Activated T-cell treated with anti-CD3 and anti-CD28 coated beads, Interleukin-2, amount 50 U/mL, for 48 hours (primary cell): ENCODE measurements around the gene SMTNL2.
A peak's percentile ranks its signal among the peaks of the same experiment; 100 is the strongest.
"Not testable (repeated sequence)": the region's sequence is repeated elsewhere in the genome, so short reads cannot be mapped to it uniquely, and the experiment has no call there.

ENCODE experiments used
- DNase-seq, 2 experiments: peaks; one replicate each; pipeline ENCODE4 v3.0.0-alpha.2; 2020

SMTNL2 gene

DNA sequence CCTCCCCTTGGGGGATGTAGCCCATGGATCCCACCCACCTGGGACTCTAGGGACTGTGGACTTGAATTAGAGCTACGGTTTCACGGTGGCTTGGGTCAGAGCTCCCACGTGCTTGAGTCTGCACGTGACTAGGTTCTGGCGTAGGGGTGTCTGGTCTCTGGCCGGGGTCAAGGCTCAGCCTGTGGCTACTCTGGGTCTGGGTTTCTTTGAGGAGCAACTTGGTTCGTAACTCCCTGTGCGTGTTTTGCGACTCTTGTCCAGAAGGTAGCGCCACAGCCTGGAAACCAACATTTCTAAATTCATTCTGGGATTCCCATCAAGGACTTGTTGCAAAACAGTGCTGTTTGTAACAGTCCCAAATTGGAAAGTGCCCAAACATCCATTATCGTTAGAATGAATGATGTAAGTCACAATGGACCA is 23.5 kb upstream of the SMTNL2 start:
- DNase-seq: no peak

DNA sequence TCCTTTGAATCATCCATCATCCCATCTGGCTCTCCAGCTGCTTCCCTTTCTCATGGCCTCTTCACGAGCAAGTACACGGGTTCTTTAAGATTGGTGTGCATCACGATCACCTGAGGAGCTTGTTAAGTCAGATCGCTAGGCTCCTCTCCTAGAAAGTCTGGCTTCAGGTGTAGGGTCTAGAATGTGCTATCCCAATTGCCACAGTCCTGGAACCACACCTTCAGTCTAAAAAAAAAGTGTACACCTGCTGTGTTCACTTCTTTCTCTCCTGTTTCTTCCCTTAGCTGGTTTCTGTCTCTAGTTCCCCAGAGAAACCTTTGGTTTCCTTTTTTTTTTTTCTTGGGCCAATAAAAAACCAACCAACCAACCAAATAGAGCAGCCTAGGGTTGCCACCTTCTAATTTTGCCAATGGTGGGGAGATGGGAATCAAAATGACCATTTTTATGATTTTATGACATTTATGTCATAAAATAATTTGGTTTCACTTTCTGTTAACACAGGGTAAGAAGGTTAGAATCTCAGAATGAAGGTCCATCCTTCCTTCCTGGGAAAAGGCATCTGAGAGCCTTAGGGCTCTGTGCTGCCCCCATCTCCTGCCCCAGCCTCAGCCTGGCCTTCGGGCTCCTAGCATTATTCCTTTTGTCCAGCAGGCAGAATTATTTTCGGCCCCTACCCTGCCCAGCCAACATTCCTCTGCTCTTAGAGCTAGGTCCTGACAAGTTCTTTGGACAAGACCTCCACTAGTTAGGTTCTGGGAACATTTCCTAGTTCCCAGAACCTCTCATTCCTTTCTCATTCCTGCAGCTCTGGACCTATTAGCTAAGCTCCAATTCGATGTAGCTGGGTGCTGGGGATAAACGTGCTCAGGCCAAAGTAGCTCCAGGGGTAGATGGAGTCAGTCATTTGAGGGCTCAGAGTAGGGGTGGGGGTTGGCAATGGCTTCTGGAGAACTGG is 22.0 kb upstream of the SMTNL2 start:
- DNase-seq: no peak

DNA sequence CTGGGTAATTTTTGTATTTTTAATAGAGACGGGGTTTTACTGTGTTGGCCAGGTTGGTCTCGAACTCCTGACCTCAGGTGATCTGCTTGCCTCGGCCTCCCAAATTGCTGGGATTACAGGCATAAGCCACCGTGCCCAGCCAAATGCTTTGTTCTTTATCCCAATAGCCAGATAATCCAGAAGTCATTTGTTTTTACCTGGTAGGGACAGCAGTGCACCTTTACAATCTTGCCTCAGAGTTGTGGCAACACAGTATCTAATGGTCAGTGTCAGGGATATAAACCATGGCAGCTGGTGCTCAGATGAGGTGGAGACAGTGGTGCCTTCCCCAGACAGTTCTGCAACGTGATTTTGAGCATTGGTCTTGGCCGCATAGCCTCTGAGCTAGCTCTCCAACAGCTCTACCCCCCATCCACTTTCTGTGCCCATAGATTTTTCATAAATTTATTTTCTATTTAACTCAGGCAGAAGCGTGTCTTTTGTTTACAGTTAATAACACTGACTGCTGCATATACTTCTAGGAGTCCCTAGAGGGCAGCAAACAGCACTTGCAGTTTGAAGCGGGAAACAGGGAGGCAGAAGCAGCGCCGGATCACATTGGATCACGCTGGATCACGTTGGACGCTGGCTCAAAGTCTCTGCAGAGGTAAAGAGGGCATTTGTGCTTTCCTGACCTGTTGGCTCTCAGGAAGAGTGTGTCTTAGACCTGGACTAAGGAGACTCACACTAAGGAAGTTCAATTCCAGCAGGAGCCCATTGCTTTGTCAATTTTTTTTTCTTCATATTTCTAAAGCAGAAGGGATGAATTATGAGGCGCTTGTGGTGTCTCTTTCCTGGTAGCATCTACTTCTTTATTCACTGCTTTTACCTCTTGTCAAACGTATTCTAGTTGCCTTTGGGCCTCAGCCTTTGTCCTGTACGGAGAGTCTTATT is 18.9 kb upstream of the SMTNL2 start:
- peak; percentile 64 to 68 for DNase-seq

DNA sequence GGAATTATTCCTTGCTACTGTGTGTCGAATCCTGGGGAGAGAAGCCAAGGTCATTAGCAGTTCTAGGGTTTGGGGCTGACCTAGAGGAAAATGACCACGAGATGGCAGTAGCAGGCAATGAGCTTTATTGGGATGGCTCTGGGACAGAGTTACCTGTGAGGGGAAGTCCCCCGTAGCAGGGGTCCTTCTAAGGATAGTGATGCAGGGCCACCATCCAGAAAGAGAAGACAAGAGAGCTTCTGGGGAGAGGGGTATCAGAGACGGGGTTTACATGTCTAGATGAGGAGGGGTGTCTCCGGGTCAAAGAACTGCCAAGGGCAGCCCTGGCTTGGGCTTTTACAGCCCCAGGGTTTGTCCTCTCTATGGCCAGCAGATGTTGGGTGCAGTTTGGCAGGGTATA is 17.5 kb upstream of the SMTNL2 start:
- DNase-seq: peak; percentile 72

DNA sequence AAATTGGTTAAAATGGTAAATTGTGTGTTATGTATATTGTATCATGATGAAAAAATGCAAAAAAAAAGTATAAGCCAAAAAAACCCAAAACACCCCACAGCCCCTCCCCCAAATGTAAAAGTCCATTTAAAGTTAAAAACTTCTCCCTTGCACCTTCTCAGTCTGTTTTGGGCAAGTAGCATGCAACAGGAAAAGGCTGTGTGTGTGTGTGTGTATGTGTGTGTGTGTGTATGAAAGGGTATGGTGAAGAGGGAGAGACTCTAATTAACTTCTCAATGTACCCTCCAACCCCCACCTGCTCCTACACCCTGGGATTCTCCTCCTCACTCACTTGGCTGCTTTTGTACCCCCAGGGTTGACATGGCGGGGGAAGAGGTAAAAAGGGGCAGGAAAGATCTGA is 14.7 kb upstream of the SMTNL2 start:
- no peak for DNase-seq

DNA sequence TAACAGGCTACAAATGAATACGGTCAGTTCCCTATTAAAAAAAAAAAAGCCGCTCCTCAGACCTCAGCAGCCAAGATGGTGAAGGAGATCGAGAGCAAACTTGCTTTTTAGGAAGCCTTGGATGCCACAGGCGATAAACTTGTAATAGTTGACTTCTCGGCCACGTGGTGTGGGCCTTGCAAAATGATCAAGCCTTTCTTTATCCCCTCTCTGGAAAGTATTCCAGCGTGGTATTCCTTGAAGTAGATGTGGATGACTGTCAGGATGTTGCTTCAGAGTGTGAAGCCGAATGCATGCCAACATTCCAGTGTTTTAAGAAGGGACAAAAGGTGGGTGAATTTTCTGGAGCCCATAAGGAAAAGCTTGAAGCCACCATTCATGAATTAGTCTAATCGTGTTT is 12.2 kb upstream of the SMTNL2 start:
- DNase-seq: no peak

DNA sequence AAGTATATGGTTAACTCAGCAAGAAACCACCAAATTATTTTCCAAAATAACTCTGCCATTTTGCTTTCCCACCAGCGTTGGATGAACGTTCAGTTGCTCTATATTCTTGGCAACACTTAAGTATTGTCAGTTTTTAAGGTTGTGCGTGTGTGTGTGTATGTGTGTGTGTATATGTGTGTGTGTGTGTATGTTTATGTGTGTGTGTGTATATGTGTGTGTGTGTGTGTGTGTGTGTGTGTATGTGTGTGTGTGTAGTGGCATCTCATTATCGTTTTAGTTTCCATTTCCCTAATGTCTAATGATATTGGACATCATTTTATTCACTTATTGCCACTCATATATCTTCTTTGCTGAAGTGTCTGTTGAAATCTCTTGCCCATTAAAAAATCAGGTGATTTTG is 11.2 kb upstream of the SMTNL2 start:
- DNase-seq: no peak

DNA sequence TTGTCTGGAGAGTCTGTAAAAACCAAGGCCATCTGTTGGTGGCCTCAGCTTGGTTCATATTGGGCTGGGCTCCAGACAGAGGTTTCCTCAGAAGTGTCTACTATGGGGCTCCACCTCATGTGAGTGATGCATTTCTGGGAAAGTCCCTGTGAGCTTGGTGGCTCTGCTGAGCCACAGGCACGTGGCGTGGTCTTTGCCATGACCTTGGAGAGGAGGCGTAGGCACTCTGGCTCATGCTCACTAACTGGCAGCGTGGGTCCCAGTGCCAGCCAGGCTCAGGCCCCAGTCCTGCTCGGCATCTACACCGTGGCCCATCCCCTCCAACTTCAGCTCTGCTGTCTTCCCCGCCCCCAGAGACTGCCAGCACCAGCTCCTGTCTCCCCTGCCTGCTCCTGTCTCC is 10.7 kb upstream of the SMTNL2 start:
- DNase-seq: peak; percentile 73 to 80

DNA sequence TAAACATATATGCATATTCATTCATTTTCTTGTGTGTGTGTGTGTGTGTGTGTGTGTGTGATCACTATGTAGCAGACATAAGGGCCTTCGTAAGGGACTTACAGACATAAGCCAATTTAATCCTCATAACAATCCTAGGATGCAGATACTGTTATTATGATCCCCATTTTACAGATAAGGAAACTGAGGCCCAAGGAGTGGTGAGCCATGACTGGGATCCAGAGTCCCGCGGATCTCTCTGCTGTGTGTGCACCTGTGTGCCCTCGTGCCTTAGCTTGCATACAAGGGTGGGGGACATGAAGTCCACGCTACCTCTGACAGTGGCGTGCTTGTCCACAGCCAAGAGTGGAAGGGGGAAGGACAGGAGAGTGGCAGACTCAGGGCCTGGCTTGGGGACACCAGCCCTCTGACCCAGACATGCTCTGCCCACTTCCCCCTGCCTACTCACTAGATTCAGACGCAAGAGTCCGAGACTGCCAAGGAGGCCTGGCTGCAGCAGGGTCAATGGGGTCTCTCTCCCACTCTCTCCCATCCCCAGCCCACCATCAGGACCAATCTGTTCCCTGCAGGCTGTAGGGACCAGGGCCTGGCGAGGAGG is 9.8 kb upstream of the SMTNL2 start:
- DNase-seq: no peak

DNA sequence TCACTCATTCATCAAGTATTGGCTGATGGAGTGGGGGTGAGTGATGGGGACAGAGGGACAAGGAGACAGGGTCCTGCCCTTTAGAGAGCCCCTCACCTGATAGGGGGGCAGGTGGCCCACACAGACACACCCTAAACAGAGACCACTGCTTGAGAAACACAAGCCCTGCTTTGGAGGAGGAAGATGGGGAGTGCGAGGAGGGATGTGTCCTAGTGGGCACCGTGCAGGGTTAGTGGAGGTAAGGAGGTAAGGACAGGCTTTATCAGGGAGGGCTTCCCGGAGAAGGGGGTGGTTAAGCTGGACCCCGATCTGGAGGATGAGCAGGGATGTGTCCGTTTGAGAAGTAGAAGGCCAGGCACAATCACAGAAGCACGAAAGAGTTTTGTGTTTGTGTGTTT is 8.2 kb upstream of the SMTNL2 start:
- DNase-seq: no peak

DNA sequence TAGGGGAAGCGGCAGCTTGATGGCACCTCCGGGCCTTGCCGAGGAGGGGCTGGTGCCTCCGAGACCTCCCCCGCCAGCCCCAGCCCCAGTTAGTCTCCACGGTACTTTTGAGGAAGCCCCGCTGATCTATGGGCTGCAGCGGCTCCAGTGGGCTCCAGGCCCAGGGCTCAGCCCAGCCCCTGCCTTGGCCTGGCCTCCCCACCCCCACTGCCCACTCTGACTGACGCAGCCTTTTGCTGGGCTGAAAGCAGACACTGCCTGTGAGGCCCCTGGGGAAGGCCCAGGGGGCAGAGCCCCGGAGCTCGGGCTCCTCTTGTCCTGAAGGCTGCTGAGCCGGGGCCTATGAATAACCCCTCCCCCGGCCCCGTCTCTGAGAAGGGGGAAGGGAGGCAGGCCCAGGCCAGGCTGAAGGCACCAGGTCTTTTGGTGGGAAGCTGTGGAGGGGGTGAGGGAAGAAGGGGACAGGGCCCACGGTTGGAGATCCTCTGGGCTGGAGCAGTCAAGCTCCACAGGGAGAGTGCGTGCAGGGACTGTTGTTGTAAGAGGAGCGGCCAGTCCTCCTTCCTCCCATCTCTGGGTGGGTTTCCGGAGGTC is 7.5 kb upstream of the SMTNL2 start:
- no peak for DNase-seq

DNA sequence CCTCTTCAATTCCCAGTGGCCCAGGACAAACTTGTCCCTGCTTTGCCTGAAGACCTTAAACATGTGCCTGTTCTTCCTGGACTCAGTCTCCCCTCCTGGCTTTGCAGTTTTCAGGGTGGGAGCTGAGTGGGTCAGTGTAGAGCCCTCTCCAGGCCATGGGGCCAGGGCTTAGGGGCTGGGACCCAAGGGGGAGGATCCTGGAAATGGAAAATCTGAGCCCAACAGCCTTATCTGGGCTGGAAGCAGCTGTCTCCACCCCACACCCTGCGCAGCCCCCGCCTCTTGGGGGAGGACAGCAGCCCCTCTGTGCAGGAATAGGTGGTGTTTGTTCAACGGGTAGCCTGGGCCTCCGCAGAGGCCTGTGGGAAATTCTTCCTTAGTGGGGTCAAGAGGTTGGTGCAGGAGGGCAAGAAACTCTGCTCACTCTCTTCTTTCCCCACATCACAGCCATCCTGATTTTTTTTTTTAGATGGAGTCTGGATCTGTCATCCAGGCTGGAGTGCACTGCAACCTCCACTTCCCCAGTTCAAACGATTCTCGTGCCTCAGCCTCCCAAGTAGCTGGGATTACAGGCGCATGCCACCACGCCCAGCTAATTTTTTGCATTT is 6.8 kb upstream of the SMTNL2 start:
- DNase-seq: no peak

DNA sequence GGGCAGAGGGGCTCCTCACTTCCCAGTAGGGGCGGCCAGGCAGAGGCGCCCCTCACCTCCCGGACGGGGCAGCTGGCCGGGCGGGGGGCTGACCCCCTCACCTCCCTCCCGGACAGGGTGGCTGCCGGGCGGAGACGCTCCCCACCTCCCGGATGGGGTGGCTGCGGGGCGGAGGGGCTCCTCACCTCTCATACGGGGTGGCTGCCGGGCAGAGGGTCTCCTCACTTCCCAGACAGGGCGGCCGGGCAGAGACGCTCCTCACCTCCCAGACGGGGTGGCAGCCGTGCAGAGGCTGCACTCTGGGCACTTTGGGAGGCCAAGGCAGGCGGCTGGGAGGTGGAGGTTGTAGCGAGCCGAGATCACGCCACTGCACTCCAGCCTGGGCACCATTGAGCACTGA is 6.0 kb upstream of the SMTNL2 start:
- DNase-seq: not testable (repeated sequence)

DNA sequence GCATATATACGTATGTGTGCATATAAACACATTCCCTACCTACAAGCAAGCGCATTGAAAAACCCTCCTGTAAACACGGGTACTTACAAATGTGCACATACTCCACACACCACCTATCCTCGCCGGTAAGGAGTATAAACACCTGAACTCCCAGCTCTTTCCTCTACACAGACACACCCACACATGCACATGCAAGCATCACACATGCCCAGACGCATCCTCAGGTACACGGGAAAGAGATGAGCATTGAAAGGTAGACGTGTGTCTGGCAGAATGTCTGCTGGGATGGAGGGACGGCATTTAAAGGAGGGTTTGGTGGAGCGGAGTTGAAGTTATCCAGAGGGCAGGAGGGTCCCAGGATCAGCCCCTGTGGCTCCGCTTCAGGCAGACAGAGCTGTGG is 4.7 kb upstream of the SMTNL2 start:
- DNase-seq: no peak

DNA sequence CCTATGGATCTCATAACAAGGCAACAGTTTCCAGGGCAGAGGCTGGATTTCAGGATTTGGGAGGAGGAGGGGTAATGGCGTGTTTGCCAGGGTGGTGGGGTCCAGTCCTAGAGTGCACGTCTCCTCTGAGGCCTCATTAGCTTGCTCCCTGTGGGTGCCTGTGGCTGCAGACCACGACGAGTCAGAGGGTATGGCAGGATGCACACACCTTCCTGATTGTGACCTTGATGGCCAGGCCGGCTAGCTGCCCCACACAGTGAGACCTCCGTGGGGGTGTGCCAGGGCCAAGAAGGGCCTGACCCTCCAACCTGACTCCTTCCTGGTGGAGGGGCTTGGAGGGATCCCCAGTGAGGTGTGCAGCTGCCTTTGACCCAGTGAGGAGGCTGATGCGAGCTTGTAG is 4.0 kb upstream of the SMTNL2 start:
- no peak for DNase-seq

DNA sequence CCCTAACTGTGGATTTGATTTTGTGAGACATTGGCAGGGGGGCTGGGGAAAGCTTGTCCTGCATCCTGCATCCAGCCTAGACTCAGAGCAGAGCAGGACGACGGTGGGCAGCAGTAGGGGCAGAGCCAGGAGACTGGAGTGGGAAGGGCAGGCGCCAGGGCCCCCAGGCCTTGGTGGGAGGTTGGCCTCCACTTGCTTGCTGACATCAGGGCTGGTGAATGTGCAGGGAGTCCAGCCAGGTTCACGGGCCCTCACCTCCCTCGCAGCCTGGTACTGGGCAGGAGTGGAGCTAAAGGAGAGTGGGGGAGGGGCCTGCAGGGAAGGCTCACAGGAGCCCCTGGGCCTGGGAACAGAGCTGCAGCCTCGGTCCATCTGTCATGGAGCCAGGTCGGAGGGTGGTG is 2.2 kb upstream of the SMTNL2 start:
- no peak for DNase-seq

DNA sequence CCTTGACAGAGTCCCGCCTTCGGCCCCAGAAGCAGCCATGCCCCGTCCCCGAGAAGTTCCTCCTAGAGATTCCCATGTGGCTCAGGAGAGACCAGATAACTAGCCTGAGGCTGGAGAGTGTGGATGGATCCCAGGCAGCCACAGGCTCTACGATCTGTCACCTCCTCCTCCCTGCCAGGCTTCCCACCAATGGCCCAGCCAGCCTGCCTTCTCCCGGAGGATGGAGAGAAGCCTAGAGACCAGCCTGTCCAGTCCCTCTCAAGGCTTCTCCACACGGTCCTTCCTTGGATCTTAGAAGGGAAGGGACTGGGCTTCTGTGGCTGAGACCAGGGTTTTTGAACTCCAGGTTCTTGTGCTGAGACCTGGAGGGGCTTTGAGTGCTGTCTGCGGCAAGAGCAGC is 1.6 kb upstream of the SMTNL2 start:
- no peak for DNase-seq

DNA sequence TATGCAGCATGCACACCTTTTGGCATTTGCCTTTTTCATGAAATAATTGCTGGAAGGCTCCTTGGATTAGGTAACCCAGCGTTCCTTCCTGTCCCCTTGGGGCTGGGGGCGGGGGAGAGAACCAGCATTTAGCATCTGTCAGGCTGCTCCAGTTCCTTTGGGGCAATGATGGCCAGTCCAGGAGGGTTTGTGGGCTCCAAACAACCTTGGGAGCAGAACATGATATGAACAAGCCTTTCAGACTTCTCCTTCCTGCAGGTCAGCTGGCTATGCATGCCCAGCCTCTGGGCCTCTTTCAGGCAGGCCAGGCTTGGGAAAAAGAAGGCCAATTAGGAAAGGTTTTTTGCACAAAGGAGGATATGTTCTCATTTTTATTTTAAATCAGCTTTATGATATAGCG is 1.1 kb upstream of the SMTNL2 start:
- DNase-seq: no peak

DNA sequence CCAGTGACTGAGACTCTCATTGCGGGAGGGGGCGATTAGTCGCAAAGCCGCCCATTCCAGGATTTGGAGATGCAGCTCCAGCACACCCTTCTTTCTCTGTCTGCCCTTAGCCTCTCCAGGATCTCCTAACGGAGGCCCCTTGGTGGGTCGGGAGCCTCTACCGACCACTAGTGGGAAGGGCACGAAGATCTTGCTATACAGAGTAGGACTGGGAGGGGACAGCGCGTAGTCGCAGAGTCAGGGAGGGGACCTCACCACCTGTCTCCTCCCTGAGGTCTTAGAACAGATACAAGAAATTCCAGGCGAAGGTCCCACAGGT is 588 bp upstream of the SMTNL2 start:
- peak; percentile 34 to 39 for DNase-seq

DNA sequence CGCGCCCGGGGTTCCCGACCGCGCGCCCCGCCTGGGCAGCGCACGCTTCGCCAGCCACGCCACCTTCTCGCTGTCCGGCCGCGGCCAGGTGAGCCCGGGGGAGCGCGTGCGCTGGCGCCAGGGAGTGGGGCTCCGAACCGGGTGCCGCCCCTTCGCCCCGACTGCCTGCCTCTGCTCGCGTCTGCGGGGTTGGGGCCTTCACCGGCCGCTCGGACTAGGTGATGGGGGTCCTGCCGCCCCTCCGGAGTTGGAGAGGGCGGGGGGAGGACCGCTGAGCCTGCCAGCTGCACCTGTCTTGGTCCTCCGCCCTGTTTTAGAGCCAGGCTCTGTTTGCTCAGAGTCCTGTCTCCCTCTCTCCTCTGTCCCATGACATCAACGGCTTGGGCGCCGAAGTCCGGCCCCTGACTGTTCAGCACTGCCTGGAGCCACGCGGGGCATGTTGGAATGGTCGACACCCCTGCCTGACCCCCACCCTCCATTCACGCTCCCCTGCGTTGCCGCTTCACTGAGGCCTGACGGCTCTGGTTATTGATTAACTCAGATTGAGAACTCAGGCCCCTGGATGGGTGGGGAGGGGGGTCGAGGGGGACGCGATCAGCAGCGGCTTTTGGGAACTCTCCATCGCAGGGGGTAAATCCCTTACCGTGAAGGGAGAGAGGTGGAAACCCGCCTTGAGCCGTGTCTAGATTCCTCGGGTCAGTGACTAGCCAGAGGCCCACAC is 748 bp downstream of the SMTNL2 start:
- no peak for DNase-seq

DNA sequence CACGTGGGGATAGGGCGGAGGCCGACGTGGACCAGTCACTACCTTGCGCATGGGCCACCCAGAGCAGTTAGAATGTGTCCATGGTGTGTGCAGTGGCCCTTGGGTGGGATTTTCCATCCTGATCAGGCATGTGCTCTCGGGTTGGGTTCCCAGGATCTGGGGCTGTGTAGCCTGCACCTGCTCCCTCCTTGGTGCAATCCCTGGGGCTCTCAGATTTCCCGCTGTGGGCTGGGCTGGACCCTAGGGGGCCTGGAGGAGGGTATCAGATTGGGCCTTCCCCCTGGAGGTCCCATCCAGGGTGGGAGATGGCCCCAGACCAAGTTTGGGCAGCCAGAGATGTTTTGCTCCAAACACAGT is 1.3 kb downstream of the SMTNL2 start:
- no peak for DNase-seq

DNA sequence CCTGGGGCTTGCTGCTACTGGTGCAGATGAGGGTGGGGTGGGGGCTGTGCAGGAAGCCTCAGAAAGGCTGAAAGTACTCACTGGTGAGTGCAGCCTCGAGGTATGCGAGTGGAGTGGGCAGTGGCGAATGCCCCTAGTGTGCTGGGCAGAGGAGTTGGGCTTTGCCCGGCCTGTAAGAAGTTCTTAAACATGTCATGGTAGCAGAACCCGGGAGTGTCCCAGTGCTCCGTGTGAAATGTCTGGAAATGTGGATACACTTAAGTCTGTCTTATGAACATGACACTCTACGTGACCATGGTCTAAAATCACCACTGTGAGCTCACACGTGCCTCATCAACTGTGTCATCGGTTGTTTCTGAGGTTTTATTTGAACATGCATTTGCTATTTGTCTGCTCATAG is 1.7 kb downstream of the SMTNL2 start:
- no peak for DNase-seq
